Ascending aorta (tissue), 2 donors: ENCODE measurements around the gene YJEFN3. TPM values are rescaled to one million over a fixed set of nuclear protein-coding genes. Genes with fewer than 3 reads are reported as not detected.

Experiments
- DNase-seq, 2 donors: peaks; one replicate each; pipeline ENCODE4 v3.0.0-alpha.2; 2019; ENCODE audit warnings: low spot score in 2 of 2
- H3K27ac ChIP-seq, 2 donors: fragments of 200-600 bp; sonication (generic); one replicate each; pipeline ENCODE4 v1.5.1; 2016 to 2017; ENCODE audit warnings: mild to moderate bottlenecking in 1 of 2
- H3K27me3 ChIP-seq: fragments of 200-600 bp; sonication (generic); one replicate; pipeline ENCODE4 v1.5.1; 2017
- H3K36me3 ChIP-seq, 2 donors: fragments of 200-600 bp; sonication (generic); one replicate each; pipeline ENCODE4 v1.5.1; 2016
- H3K4me1 ChIP-seq, 2 donors: fragments of 200-600 bp; sonication (generic); one replicate each; pipeline ENCODE4 v1.5.1; 2016 to 2017; ENCODE audit warnings: mild to moderate bottlenecking in 1 of 2
- H3K4me3 ChIP-seq, 2 donors: fragments of 200-600 bp; sonication (generic); one replicate each; pipeline ENCODE4 v1.5.1; 2016 to 2017; ENCODE audit warnings: mild to moderate bottlenecking in 1 of 2
- H3K9me3 ChIP-seq, 2 donors: fragments of 200-600 bp; sonication (generic); one replicate each; pipeline ENCODE4 v1.5.1; 2016
- intact Hi-C: fragments of 100-400 bp; cut with DNase I; formaldehyde crosslinking; loops from one replicate; pipeline ENCODE4 v1.15.1; 2023
- total RNA-seq: library from RNA; depleted of rRNA; stranded (reverse); fragments of >200 nt; gene quantifications from one replicate; pipeline ENCODE4 v1.1.0, GENCODE V29; 2016
- TF ChIP-seq, protein P1 (sequence below), 3 experiments: fragments of 200-600 bp in 2 of 3; fragments of 450-650 bp in 1 of 3; sonication (generic) in 2 of 3; IDR thresholded peaks; one replicate each; pipeline ENCODE4 v1.5.1; 2016 to 2019; ENCODE audit warnings: antibody characterized with exemption in 3 of 3, mild to moderate bottlenecking in 1 of 3, moderate library complexity in 1 of 3

YJEFN3 gene
- total RNA-seq, 1 donor from 2014 or later = 3.5 TPM

DNA sequence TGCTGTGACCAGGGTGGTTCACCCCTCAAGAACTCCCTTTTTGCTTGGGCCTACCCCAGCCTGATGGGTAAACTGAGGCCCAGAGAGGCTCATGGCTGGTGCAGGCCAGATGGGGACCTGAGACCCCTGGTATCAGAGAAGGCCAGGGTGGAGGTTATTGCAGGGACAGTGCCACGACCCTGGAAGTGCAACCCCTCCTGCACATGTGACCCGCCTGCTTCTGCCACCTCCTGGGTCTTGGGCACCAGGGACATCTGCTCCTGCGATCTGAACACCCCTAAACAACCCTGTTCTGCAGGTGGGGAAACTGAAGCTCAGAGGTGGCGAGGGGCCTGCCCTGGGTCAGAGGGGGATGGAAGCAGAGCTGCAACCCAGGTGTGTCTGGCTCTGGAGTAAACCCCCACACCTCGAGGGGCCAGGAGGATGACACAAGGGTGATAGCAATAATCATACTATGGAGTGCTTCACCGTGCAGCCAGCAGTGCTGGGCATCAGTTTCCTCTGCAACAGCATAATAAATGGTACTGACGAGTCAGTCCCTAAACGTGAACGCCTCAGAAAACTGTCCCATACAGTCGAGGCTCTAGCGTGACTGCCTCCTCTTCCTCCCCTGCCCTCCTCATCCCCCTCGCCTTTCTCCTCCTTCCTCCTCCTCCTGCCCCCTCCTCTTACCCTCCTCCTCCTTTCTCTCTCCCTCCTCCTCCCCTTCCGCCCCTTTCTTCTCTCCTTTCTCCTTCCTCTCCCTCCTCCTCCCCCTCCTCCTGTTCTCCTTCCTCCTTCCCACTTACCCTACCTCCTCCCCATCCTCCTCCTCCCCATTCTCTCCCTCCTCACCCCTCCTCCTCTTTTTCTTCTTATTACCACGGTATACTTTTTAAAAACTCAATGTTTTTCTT is 4.3 kb downstream of the YJEFN3 start:
- Histone ChIP-seq H3K4me1 (peaks cover 1 to 2% of the 10 kb centered on the region in 2 donors), H3K4me3 (no peak overlapping the region), H3K9me3 (no peaks in the 10 kb centered on the region), H3K27ac (no peak overlapping the region), H3K27me3 (peaks cover 2% of the 10 kb centered on the region), H3K36me3 (peaks cover 4 to 5% of the 10 kb centered on the region in 2 donors)
- no peak for DNase-seq
- TF ChIP-seq, protein P1, sequence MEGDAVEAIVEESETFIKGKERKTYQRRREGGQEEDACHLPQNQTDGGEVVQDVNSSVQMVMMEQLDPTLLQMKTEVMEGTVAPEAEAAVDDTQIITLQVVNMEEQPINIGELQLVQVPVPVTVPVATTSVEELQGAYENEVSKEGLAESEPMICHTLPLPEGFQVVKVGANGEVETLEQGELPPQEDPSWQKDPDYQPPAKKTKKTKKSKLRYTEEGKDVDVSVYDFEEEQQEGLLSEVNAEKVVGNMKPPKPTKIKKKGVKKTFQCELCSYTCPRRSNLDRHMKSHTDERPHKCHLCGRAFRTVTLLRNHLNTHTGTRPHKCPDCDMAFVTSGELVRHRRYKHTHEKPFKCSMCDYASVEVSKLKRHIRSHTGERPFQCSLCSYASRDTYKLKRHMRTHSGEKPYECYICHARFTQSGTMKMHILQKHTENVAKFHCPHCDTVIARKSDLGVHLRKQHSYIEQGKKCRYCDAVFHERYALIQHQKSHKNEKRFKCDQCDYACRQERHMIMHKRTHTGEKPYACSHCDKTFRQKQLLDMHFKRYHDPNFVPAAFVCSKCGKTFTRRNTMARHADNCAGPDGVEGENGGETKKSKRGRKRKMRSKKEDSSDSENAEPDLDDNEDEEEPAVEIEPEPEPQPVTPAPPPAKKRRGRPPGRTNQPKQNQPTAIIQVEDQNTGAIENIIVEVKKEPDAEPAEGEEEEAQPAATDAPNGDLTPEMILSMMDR (IDR thresholded peaks at IDR 0.05) = no peak
- intact Hi-C loops = loop anchor here (1.0 to 5.0 kb wide), 3 partner anchors 110 to 744 kb away; partner anchors contain the start of gene GMIP

DNA sequence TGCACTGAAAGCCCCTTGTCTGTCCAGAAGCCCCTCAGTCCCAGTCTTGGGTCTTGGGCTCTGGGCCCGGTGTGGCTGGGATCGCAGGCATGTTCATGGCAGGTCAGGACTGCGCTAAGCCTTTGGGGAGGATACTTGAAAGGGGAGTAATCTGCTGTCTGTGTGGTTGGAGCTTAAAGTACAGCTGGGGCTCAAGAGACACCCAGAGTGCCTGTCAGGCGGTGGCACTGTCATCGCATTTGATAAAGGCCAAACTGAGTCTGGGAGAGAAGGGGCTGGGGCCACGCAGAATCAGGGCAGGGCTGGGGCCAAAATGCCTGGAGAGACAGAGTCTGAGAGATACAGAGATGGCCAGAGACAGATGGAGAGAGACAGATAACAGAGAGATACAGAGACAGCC is 5.1 kb downstream of the YJEFN3 start:
- TF ChIP-seq, protein P1 (IDR thresholded peaks at IDR 0.05) = no peak
- intact Hi-C loops = loop anchor here (5.0 kb wide), 1 partner anchor 743 kb away; no protein-coding TSS in a partner anchor
- Histone ChIP-seq H3K27ac (no peak overlapping the region), H3K9me3 (no peaks in the 10 kb centered on the region), H3K4me3 (no peak overlapping the region), H3K27me3 (peaks cover 6% of the 10 kb centered on the region), H3K4me1 (peaks cover 3 to 6% of the 10 kb centered on the region in 2 donors), H3K36me3 (peaks cover 0 to 3% of the 10 kb centered on the region in 2 donors)
- no peak for DNase-seq

DNA sequence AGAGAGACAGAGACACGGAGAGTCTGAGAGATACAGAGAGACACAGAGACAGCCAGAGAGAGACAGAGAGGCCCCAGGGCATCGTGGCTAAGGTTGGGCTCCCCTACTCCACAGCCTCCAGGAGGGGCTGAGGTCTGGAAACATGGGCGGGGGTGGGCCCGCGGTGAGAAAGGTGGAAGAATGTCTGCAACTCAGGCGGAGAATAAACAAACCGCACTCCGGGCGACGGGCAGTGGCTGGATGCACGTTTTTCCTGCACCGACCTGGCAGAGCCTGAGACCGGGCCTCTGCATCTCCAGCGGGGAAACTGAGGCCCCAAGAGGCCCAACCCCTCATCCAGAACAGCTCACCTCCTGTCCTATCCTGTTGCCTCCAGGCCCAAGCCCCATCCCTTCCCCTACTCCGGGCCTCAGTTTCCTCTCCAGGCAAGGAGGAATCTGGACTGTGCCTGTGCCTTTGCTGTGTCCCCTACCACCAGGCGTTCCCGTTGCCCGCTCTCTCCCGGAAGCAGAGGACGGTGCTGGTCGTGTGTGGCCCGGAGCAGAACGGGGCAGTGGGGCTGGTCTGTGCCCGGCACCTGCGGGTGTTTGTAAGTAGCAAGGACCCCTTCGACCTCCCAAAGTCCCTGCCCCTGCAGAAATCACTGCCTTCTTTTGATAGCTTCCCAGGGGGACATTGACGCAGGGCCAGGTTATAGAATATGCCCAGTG is 6.0 kb downstream of the YJEFN3 start:
- Histone ChIP-seq H3K27ac (no peak overlapping the region), H3K4me3 (no peak overlapping the region), H3K9me3 (no peaks in the 10 kb centered on the region), H3K27me3 (peaks cover 6% of the 10 kb centered on the region), H3K4me1 (peaks cover 3 to 6% of the 10 kb centered on the region in 2 donors), H3K36me3 (peaks cover 0 to 3% of the 10 kb centered on the region in 2 donors)
- no peak for DNase-seq
- TF ChIP-seq, protein P1 (IDR thresholded peaks at IDR 0.05) = no peak
- intact Hi-C loops = loop anchor here (5.0 kb wide), 1 partner anchor 743 kb away; no protein-coding TSS in a partner anchor

DNA sequence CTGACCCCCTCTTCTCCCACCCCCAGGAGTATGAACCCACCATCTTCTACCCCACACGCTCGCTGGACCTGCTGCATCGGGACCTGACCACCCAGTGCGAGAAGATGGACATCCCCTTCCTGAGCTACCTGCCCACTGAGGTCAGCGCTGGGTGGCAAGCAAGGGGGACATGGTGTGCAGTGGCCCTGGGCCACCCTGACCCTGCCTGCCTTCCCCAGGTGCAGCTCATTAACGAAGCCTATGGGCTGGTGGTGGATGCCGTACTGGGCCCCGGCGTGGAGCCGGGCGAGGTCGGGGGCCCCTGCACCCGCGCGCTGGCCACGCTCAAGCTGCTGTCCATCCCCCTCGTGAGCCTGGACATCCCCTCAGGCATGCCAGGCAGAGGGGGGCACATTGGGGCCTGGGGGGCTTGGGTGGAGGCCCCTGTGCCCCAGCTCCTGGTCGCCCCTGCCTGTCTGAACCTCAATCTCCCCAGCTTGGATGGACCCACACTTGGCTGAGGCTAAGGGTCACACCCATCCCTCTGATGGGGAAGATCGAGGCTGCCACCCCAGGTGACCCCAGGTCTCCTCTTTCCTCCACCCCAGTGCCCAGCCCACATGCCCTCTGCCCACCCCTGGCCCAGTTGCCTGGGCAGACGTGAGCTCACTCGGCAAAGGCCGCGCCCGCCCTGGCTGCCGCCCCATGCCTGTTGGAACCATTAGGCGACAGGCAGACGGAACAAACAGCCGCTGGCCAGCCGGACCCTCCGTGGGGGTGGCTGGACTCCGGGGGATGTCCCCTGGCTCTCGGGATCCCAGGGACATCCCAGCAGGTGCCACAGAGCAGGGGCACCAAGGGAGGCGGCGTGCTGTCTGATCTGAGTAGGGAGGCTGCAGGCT is 6.8 kb downstream of the YJEFN3 start:
- TF ChIP-seq, protein P1 (IDR thresholded peaks at IDR 0.05) = no peak
- H3K36me3 ChIP-seq = peaks cover 0 to 3% of the 10 kb centered on the region in 2 donors
- H3K4me3 ChIP-seq = no peak overlapping the region
- intact Hi-C loops = no loop called here
- peaks cover 6% of the 10 kb centered on the region for H3K27me3 ChIP-seq
- no peak for DNase-seq
- H3K27ac ChIP-seq = no peak overlapping the region
- H3K4me1 ChIP-seq = peaks cover 5 to 6% of the 10 kb centered on the region in 2 donors
- H3K9me3 ChIP-seq = no peaks in the 10 kb centered on the region
